Putamen (tissue), 1 donor: ENCODE measurements around the gene ANO2.
"Not testable (repeated sequence)": the region's sequence is repeated elsewhere in the genome, so short reads cannot be mapped to it uniquely, and the experiment has no call there.

Experiments
- DNase-seq: peaks from one replicate; pipeline ENCODE4 v3.0.0-alpha.2; 2016; ENCODE audit warnings: low spot score

Gene ANO2

GRCh38 chr12:5887819-5888218 lies 57.2 kb downstream of the ANO2 start:
- not testable (repeated sequence) for DNase-seq

GRCh38 chr12:5884866-5885265 lies 60.2 kb downstream of the ANO2 start:
- no peak for DNase-seq

- no peak for DNase-seq
Measured at GRCh38 chr12:5884285-5884684, 60.8 kb downstream of the ANO2 start.

GRCh38 chr12:5882511-5883190 lies 62.4 kb downstream of the ANO2 start:
- DNase-seq = no peak

GRCh38 chr12:5881666-5882065 lies 63.4 kb downstream of the ANO2 start:
- DNase-seq = no peak

- no peak for DNase-seq
Measured at GRCh38 chr12:5881101-5881606, 63.9 kb downstream of the ANO2 start.

GRCh38 chr12:5875851-5876250 lies 69.2 kb downstream of the ANO2 start:
- no peak for DNase-seq

GRCh38 chr12:5874514-5874913 lies 70.5 kb downstream of the ANO2 start:
- DNase-seq = no peak

GRCh38 chr12:5873281-5873919 lies 71.7 kb downstream of the ANO2 start:
- no peak for DNase-seq

GRCh38 chr12:5872745-5873144 lies 72.3 kb downstream of the ANO2 start:
- DNase-seq = no peak

GRCh38 chr12:5871741-5872140 lies 73.3 kb downstream of the ANO2 start:
- no peak for DNase-seq

- DNase-seq = no peak
Measured at GRCh38 chr12:5870183-5870582, 74.9 kb downstream of the ANO2 start.

- no peak for DNase-seq
Measured at GRCh38 chr12:5868625-5869295, 76.3 kb downstream of the ANO2 start.

- DNase-seq = no peak
Measured at GRCh38 chr12:5865397-5865796, 79.7 kb downstream of the ANO2 start.

GRCh38 chr12:5864972-5865371 lies 80.1 kb downstream of the ANO2 start:
- no peak for DNase-seq

GRCh38 chr12:5864301-5864700 lies 80.8 kb downstream of the ANO2 start:
- DNase-seq = no peak

- DNase-seq = no peak
Measured at GRCh38 chr12:5861416-5861815, 83.6 kb downstream of the ANO2 start.

- no peak for DNase-seq
Measured at GRCh38 chr12:5856692-5857091, 88.4 kb downstream of the ANO2 start.

GRCh38 chr12:5846950-5847349 lies 98.1 kb downstream of the ANO2 start:
- DNase-seq = no peak

GRCh38 chr12:5840944-5841343 lies 104.1 kb downstream of the ANO2 start:
- no peak for DNase-seq

- DNase-seq = no peak
Measured at GRCh38 chr12:5830111-5830510, 114.9 kb downstream of the ANO2 start.

- no peak for DNase-seq
Measured at GRCh38 chr12:5827591-5827990, 117.5 kb downstream of the ANO2 start.

GRCh38 chr12:5825761-5826160 lies 119.3 kb downstream of the ANO2 start:
- not testable (repeated sequence) for DNase-seq
